HG03025 (cell line): Measurements from ENCODE around the gene UBE2C.

Experiments
- ATAC-seq: cut with Tn5 transposase; IDR thresholded peaks from one replicate; pipeline ENCODE4 v1.9.1; 2021; ENCODE audit warnings: mild to moderate bottlenecking, moderate library complexity; ENCODE audit not compliant: unreplicated experiment, low FRiP score

Gene UBE2C

GRCh38 chr20:45857114-45857881 is 44.9 kb downstream of the UBE2C start, which contains the start of the genes ACOT8 and ZSWIM3:
ACOT8 (minus strand) TSS chr20:45857392; CDS start chr20:45857315, 77 bp downstream.
ZSWIM3 (plus strand) TSS chr20:45857614; CDS start chr20:45857826, 212 bp downstream.
- ATAC-seq: peak; percentile 93

DNA sequence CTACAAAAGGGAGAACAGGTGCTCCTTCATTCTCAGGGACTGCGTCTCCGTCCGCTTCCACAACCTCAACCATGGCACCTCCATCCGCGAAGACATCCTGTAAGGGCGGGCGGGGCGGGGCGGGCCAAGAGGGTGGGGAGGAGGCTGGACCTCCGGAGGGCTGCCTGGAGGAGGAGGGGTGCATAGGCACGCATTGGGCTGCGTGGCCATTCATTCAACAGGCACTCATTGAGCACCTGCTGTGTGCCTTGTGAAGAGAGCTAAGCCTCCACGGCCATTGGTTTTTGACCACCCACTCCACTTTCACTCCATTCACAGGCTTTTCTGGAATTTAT is 45.4 kb downstream of the UBE2C start:
- ATAC-seq: peak; percentile 1

DNA sequence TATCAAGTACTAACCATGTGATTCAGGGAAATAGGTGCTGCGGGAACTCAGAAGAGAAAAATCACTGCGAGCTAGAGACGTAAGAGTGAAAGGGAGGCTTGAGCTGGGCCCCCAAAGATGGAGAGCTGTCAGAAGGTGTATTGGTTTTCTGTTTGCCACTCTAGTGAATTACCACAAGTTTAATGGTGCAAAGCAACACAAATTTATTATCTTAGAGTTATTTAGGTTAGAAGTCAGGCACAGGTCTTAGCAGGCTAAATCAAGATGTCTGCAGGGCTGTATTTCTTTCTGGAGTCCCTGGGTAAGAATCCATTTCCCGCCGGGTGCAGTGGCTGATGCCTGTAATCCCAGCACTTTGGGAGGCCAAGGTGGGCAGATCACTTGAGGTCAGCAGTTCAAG is 47.5 kb downstream of the UBE2C start:
- ATAC-seq: no peak

GRCh38 chr20:45860560-45861220 is 48.2 kb downstream of the UBE2C start:
- ATAC-seq: no peak

DNA sequence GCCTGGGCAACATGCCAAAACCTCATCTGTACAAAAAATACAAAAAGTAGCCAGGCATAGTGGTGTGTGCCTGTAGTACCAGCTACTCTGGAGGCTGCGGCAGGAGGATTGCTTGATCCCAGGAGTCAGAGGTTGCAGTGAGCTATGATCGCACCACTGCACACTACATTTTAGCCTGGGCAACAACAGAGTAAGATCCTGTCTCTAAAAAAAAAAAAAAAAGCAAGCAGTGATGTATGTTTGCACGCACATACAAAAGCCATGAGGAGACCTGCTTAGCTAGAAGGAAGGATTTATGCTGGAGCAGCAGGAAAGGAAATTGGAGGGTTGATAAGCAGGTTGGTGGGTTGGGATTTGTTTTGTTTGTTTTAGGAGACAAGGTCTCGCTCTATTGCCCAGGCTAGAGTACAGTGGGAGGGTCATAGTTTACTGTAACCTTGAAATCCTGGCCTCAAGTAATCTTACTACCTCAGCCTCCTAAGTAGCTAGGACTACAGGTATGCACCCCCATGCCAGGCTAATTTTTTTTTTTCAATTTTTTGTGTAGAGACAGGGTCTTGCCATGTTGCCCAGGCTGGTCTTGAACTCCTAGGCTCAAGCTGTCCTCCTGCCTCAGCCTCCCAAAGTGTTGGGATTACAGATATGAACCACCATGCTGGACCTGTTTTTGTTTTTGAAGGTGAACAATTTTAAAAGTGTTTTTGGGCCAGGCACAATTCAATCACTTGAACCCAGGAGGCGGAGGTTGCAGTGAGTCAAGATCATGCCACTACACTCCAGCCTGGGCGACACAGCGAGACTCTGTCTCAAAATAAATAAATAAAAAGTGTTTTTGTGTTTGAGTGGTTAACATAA is 49.0 kb downstream of the UBE2C start:
- ATAC-seq: no peak

GRCh38 chr20:45863543-45864470 is 51.4 kb downstream of the UBE2C start:
- no peak for ATAC-seq

DNA sequence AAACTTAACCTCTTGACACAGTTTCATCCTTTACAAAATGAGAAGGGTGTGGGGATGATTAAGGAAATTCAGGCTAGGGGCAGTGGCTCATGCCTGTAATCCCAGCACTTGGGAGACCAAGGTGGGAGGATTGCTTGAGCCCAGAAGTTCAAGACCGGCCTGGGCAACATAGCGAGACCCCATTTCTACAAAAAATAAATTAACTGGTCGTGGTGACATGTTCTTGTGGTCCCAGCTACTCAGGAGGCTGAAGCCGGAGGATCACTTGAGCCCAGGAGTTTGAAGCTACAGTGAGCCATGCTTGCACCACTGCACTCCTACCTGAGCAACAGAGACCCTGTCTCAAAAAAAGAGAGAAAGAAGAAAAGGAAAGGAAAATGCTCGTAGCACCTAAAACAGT is 54.0 kb downstream of the UBE2C start:
- no peak for ATAC-seq
